ENCODE results near the gene DDX31. TPM values are rescaled to one million over a fixed set of nuclear protein-coding genes. Genes with fewer than 3 reads are reported as not detected.

The DDX31 gene
- total RNA-seq, 4 donors from 2014 or later: 16.9 to 24.1 (median 18.6) TPM

DNA sequence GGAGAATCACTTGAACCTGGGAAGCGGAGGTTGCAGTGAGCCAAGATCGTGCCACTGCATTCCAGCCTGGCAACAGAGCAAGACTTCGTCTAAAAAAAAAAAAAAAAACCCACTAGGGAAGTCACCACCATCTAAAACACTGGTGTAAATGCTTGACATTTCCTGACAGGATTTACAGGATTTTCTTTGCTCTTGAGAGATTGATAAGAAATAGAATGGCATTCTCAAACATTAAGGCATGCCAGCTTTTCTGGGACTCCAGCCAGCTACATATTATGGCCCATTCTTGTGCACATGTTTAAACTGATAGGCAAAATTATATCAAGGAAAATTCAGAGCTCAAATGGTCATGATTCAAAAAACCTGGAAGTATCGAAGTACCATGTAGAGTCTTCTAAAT is 29.2 kb upstream of the DDX31 start:
- no peak for DNase-seq (ENCODE audit: low spot score in 2 of 2)
- intact Hi-C loops (cut with DNase I; ENCODE audit: low total_unique reads): loop anchor here (5.0 to 10.0 kb wide), 2 partner anchors 96 to 1437 kb away; no protein-coding TSS in a partner anchor
- no peak overlapping the region for H3K4me3 ChIP-seq (ENCODE audit: low read depth, poor library complexity, severe bottlenecking)
- 23 to 26% methylated on average over 4 of the region's 4 CpGs for WGBS, 2 donors
- no peak for TF ChIP-seq POLR2A (IDR thresholded peaks at IDR 0.05)
- TF ChIP-seq, protein P1, sequence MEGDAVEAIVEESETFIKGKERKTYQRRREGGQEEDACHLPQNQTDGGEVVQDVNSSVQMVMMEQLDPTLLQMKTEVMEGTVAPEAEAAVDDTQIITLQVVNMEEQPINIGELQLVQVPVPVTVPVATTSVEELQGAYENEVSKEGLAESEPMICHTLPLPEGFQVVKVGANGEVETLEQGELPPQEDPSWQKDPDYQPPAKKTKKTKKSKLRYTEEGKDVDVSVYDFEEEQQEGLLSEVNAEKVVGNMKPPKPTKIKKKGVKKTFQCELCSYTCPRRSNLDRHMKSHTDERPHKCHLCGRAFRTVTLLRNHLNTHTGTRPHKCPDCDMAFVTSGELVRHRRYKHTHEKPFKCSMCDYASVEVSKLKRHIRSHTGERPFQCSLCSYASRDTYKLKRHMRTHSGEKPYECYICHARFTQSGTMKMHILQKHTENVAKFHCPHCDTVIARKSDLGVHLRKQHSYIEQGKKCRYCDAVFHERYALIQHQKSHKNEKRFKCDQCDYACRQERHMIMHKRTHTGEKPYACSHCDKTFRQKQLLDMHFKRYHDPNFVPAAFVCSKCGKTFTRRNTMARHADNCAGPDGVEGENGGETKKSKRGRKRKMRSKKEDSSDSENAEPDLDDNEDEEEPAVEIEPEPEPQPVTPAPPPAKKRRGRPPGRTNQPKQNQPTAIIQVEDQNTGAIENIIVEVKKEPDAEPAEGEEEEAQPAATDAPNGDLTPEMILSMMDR (IDR thresholded peaks at IDR 0.05): no peak

DNA sequence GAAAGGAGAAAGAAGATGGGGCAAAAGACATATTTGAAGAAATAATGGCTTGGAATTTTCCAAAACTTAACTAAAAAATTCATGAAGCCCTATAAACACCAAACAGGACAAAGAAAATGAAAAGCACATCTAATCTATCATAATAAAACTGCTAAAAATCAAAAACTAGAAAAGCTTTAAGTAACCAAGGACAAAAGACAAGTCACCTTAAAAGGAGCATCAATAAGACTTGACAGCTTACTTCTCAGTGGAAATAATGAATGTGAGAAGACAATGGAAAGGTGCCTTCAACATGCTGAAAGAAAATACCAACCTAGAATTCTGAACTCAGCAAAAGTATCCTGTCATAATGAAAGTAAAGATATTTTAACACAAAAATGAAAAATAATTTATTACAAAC is 27.4 kb upstream of the DDX31 start:
- TF ChIP-seq, protein P1 (IDR thresholded peaks at IDR 0.05): no peak
- TF ChIP-seq POLR2A (IDR thresholded peaks at IDR 0.05): no peak
- H3K4me3 ChIP-seq (ENCODE audit: low read depth, poor library complexity, severe bottlenecking): no peak overlapping the region
- intact Hi-C loops (cut with DNase I; ENCODE audit: low total_unique reads): loop anchor here (5.0 to 10.0 kb wide), 2 partner anchors 98 to 1435 kb away; no protein-coding TSS in a partner anchor
- no peak for DNase-seq (ENCODE audit: low spot score in 2 of 2)

DNA sequence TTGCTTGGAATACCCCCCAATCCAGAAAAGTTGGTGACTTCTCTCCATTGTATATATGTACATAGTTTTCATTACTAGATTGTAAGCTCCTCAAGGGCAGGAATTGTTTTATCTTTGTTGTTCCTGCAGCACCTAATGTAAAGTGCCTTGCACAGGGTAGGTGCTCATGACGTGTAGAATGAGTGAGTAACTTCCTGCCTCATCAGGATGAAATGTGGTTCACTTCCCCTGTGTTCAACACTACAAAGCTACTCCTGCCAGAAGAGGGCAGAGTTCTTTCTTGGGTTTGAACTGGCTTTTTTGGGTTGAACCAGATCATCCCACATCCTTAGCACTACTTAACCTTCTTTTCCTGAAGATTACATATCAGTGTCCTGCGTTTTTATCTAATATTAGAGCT is 24.4 kb upstream of the DDX31 start:
- TF ChIP-seq POLR2A (IDR thresholded peaks at IDR 0.05): no peak
- TF ChIP-seq, protein P1 (IDR thresholded peaks at IDR 0.05): no peak
- 35 to 42% methylated on average over 2 of the region's 2 CpGs for WGBS, 2 donors
- DNase-seq (ENCODE audit: low spot score in 2 of 2): no peak
- intact Hi-C loops (cut with DNase I; ENCODE audit: low total_unique reads): loop anchor here (10.0 kb wide), 1 partner anchor 101 kb away; no protein-coding TSS in a partner anchor
- no peak overlapping the region for H3K4me3 ChIP-seq (ENCODE audit: low read depth, poor library complexity, severe bottlenecking)

DNA sequence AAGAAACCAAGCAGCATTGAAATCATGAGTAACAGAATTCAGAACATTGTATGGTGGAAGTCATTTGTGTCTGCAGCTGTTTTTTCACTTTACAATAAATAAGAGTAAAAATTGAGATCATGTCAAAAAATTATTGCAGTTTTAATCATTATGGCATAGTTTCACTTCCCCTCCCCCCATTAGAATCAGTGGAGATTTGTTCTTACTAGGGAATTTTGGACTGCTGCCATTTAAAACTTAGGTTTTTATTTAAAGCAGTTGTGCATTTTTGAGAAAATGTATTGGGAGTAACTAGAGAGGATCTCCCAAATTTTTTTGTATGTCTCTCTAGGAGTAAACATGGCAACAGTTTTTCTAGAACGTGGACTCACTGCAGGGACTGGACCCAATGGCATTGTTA is 20.9 kb upstream of the DDX31 start:
- DNase-seq (ENCODE audit: low spot score in 2 of 2): no peak
- TF ChIP-seq POLR2A (IDR thresholded peaks at IDR 0.05): no peak
- TF ChIP-seq, protein P1 (IDR thresholded peaks at IDR 0.05): no peak
- intact Hi-C loops (cut with DNase I; ENCODE audit: low total_unique reads): loop anchor here (10.0 kb wide), 1 partner anchor 104 kb away; no protein-coding TSS in a partner anchor
- H3K4me3 ChIP-seq (ENCODE audit: low read depth, poor library complexity, severe bottlenecking): no peak overlapping the region
- 90 to 100% methylated on average over 1 of the region's 1 CpG for WGBS, 2 donors

DNA sequence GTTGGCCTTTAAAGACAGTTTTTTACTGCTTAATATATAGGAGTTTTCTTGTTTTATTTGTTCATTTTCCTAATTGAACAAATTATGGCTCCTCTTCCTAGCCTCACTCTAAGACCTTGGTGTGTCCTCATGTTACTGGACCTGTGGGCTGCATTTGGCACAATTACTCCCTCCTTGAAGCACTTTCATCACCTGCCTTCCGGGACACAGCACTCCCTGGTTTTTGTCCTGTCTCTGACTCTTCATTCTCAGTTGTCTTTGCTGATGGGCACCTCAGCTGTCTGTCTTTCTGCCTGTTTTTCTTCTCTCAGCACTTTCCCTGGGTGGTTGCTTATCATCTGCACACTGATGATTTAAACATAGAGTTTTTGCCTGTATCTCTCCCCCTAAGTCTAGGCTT is 14.1 kb upstream of the DDX31 start:
- WGBS, 2 donors: 86 to 96% methylated on average over 1 of the region's 1 CpG
- no peak for TF ChIP-seq POLR2A (IDR thresholded peaks at IDR 0.05)
- TF ChIP-seq, protein P1 (IDR thresholded peaks at IDR 0.05): no peak
- no peak for DNase-seq (ENCODE audit: low spot score in 2 of 2)
- no peak overlapping the region for H3K4me3 ChIP-seq (ENCODE audit: low read depth, poor library complexity, severe bottlenecking)
- intact Hi-C loops (cut with DNase I; ENCODE audit: low total_unique reads): no loop called here

DNA sequence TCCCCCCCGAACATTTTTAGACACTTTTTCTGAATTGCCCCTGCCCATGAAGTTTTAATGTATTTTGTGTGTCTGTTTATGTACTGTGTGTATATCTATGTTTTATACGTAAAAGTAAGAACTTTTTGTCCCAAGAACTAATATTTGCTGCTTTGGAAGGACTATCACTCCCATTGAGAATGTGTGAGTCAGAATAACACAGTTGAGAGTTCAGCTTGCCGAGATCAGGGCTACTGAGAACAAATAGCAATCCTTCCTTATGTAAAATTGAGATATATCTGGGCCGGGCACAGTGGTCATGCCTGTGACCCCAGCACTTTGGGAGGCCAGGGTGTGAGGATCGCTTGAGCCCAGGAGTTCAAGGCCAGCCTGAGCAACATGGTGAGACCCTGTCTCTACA is 11.8 kb upstream of the DDX31 start:
- intact Hi-C loops (cut with DNase I; ENCODE audit: low total_unique reads): no loop called here
- DNase-seq (ENCODE audit: low spot score in 2 of 2): no peak
- TF ChIP-seq, protein P1 (IDR thresholded peaks at IDR 0.05): no peak
- TF ChIP-seq POLR2A (IDR thresholded peaks at IDR 0.05): no peak
- whole genome bisulfite sequencing, 2 donors: 78 to 82% methylated on average over 5 of the region's 5 CpGs
- H3K4me3 ChIP-seq (ENCODE audit: low read depth, poor library complexity, severe bottlenecking): no peak overlapping the region

Data from lower leg skin (tissue), 4 donors.